ENCODE data around the gene PARD3B.

DNA sequence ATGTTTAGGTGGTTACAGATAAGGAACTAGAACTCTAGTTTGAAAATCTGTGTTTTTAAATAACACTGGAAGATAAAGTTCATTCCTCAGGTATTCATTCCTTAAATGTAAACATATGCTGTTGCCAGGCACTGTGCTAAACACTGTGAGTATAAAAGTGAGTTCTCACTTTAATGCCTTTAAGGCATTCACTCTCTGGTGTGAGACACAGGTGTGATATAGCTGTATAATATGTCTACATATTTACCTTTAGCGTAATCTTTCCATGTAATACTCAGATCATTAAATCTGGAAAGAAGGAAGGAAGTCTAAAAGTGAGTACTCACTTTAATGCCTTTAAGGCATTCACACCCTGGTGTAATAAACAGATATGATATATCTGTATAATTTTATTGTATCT, 472.6 kb downstream of the PARD3B start:
- TF ChIP-seq CEBPB (IDR thresholded peaks at IDR 0.05; ENCODE audit: low read depth, low read length) (no peak), BHLHE40 (IDR thresholded peaks at IDR 0.05; ENCODE audit: low read depth, low read length) (no peak), RCOR1 (IDR thresholded peaks at IDR 0.05; ENCODE audit: insufficient replicate concordance, low read length) (no peak), CHD1 (IDR thresholded peaks at IDR 0.05; ENCODE audit: low read depth, low read length) (no peak), POLR2A (IDR thresholded peaks at IDR 0.05; ENCODE audit: low read depth, low read length) (no peak), MAZ (IDR thresholded peaks at IDR 0.05; ENCODE audit: borderline replicate concordance, low read depth, low read length) (no peak), RAD21 (IDR thresholded peaks at IDR 0.05; ENCODE audit: low read length) (no peak), SMC3 (IDR thresholded peaks at IDR 0.05; ENCODE audit: low read depth, low read length) (no peak), FOS (IDR thresholded peaks at IDR 0.05; ENCODE audit: low read depth, low read length) (no peak), MAFK (IDR thresholded peaks at IDR 0.05; ENCODE audit: low read depth, low read length) (no peak), NFE2L2 (IDR thresholded peaks at IDR 0.05; ENCODE audit: low read depth, low read length) (no peak)
- TF ChIP-seq, protein P1, sequence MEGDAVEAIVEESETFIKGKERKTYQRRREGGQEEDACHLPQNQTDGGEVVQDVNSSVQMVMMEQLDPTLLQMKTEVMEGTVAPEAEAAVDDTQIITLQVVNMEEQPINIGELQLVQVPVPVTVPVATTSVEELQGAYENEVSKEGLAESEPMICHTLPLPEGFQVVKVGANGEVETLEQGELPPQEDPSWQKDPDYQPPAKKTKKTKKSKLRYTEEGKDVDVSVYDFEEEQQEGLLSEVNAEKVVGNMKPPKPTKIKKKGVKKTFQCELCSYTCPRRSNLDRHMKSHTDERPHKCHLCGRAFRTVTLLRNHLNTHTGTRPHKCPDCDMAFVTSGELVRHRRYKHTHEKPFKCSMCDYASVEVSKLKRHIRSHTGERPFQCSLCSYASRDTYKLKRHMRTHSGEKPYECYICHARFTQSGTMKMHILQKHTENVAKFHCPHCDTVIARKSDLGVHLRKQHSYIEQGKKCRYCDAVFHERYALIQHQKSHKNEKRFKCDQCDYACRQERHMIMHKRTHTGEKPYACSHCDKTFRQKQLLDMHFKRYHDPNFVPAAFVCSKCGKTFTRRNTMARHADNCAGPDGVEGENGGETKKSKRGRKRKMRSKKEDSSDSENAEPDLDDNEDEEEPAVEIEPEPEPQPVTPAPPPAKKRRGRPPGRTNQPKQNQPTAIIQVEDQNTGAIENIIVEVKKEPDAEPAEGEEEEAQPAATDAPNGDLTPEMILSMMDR (conservative IDR thresholded peaks at IDR 0.05; ENCODE audit: low read depth, low read length): no peak
- TF ChIP-seq, protein P2, sequence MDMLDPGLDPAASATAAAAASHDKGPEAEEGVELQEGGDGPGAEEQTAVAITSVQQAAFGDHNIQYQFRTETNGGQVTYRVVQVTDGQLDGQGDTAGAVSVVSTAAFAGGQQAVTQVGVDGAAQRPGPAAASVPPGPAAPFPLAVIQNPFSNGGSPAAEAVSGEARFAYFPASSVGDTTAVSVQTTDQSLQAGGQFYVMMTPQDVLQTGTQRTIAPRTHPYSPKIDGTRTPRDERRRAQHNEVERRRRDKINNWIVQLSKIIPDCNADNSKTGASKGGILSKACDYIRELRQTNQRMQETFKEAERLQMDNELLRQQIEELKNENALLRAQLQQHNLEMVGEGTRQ (IDR thresholded peaks at IDR 0.05; ENCODE audit: low read depth, low read length): no peak
